Measurements from ENCODE around the gene OR6S1. TPM values are rescaled to one million over a fixed set of nuclear protein-coding genes. Genes with fewer than 3 reads are reported as not detected.

The OR6S1 gene
- polyA plus RNA-seq, 2 donors = not detected

DNA sequence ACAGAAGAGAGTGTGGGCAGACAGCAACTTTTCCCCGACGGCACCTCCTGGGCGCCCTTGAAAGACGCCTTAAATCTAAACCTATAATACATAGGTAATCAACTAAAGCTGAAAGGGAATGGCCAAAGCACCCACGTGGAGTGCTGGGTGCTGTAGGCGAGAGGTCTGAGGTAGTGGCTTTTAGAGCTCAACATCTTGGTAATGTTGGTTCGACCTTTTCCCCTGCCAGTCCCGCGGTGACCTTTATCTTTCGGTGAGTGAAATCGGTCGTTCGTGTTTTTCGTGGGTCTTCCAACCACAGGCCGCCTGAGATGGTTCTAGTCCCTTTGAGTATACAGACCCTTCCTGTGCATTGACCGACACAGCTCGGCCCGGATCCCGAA is 9.1 kb downstream of the OR6S1 start:
- H3K27me3 ChIP-seq (ENCODE audit: control insufficient read depth in 1 of 2, insufficient read depth in 2 of 2, low read length in 2 of 2) = peaks cover 0 to 4% of the 10 kb centered on the region in 2 donors
- no peaks in the 10 kb centered on the region for H3K36me3 ChIP-seq (ENCODE audit: control insufficient read depth in 2 of 2, insufficient read depth in 2 of 2, low read length in 1 of 2)
- peaks cover 0 to 2% of the 10 kb centered on the region in 2 donors for H3K9me3 ChIP-seq (ENCODE audit: control insufficient read depth in 2 of 2, insufficient read depth in 1 of 2, low read depth in 1 of 2, low read length in 1 of 2)
- 1 to 3% methylated on average over 19 of the region's 19 CpGs for WGBS, 2 donors
- H3K4me3 ChIP-seq (ENCODE audit: low read depth in 1 of 2, low read length in 2 of 2) = peak overlapping the region in 1 of 2 donors; percentile 37
- no peak overlapping the region for H3K27ac ChIP-seq (ENCODE audit: low read depth in 2 of 2, low read length in 1 of 2)
- H3K4me1 ChIP-seq (ENCODE audit: control insufficient read depth in 2 of 2, insufficient read depth in 2 of 2, low read length in 1 of 2) = peaks cover 5 to 8% of the 10 kb centered on the region in 2 donors

DNA sequence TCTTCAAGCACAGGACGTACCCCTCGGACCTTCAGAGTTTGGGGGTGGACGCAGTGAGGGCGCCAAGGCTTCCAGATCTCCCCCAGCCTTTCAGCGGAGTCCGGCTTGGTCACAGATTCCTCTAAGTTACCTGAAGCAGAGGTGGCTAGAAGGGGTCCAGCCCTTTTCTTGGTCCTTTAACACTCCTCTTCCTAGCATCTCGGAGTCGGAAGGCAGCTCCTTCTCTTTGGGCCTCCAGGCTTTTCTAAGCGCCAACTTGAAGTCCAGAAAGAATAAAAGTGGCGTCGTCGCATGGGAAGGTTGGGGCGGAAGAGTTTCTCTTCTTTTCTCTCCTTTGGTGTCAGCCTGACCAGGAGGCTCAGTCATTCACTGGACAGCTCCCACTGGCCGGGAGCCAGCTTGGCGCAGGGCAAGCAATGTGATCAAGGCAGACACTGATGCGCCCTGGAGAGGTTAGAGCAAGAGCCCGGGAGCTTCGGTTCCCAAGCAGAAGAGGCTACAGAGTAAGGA is 9.6 kb downstream of the OR6S1 start:
- Histone ChIP-seq H3K27me3 (ENCODE audit: control insufficient read depth in 1 of 2, insufficient read depth in 2 of 2, low read length in 2 of 2) (peaks cover 0 to 4% of the 10 kb centered on the region in 2 donors), H3K4me3 (ENCODE audit: low read depth in 1 of 2, low read length in 2 of 2) (peak overlapping the region; percentile 12 to 37), H3K36me3 (ENCODE audit: control insufficient read depth in 2 of 2, insufficient read depth in 2 of 2, low read length in 1 of 2) (no peaks in the 10 kb centered on the region), H3K27ac (ENCODE audit: low read depth in 2 of 2, low read length in 1 of 2) (no peak overlapping the region), H3K4me1 (ENCODE audit: control insufficient read depth in 2 of 2, insufficient read depth in 2 of 2, low read length in 1 of 2) (peaks cover 5 to 8% of the 10 kb centered on the region in 2 donors), H3K9me3 (ENCODE audit: control insufficient read depth in 2 of 2, insufficient read depth in 1 of 2, low read depth in 1 of 2, low read length in 1 of 2) (peaks cover 0 to 2% of the 10 kb centered on the region in 2 donors)
- WGBS, 2 donors = 1 to 3% methylated on average over 18 of the region's 18 CpGs

DNA sequence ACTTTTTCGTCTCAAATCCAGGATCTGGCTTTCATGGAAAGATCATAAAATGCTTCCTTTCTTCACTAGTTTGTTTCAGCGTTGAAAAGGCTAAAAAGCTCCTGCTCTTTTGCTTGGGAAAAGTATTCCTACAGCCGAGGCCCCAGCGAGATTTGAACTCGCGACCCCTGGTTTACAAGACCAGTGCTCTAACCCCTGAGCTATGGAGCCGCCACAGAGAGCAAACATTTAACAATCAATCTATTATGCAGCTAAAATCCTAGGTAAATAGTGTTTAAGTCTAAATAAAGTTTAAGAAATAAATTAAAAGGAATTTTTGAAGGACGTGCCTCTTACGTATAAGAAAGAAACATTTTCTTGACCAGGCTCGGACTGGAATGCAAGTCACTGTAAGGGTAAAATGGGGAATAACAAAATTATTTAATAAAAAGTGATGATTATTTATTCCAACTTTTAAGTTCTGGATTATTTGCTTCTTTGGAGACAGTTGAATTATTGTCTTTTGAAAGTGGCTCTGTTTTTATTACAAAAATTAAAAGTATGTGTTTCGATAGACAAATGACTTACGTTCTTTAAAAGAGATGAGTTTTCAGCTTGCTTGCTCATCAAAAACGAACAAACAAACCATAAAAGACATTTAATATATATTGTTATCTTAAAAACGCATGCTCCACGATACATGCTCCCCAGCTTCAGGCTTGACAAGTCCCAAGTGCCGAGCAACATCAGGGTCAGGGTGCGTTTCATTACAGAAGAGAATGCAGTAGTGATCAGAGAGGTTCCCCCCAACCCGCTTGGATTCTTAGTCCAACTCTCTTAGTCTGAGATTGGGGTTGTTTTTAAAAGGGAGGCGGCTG is 10.2 kb downstream of the OR6S1 start:
- H3K4me3 ChIP-seq (ENCODE audit: low read depth in 1 of 2, low read length in 2 of 2) = peak overlapping the region; percentile 12 to 37
- 2 to 3% methylated on average over 19 of the region's 19 CpGs for WGBS, 2 donors

GRCh38 chr14:20630340-20631022 is 11.0 kb downstream of the OR6S1 start:
- no peaks in the 10 kb centered on the region for H3K36me3 ChIP-seq (ENCODE audit: control insufficient read depth in 2 of 2, insufficient read depth in 2 of 2, low read length in 1 of 2)
- no peak overlapping the region for H3K27ac ChIP-seq (ENCODE audit: low read depth in 2 of 2, low read length in 1 of 2)
- H3K4me3 ChIP-seq (ENCODE audit: low read depth in 1 of 2, low read length in 2 of 2) = peak overlapping the region in 1 of 2 donors; percentile 20
- peaks cover 5 to 11% of the 10 kb centered on the region in 2 donors for H3K4me1 ChIP-seq (ENCODE audit: control insufficient read depth in 2 of 2, insufficient read depth in 2 of 2, low read length in 1 of 2)
- H3K9me3 ChIP-seq (ENCODE audit: control insufficient read depth in 2 of 2, insufficient read depth in 1 of 2, low read depth in 1 of 2, low read length in 1 of 2) = peaks cover 0 to 2% of the 10 kb centered on the region in 2 donors
- H3K27me3 ChIP-seq (ENCODE audit: control insufficient read depth in 1 of 2, insufficient read depth in 2 of 2, low read length in 2 of 2) = peaks cover 0 to 4% of the 10 kb centered on the region in 2 donors
- 6 to 8% methylated on average over 23 of the region's 23 CpGs for WGBS, 2 donors

More for the DNA sequence above, 10.2 kb downstream of the OR6S1 start:
- peaks cover 0 to 4% of the 10 kb centered on the region in 2 donors for H3K27me3 ChIP-seq (ENCODE audit: control insufficient read depth in 1 of 2, insufficient read depth in 2 of 2, low read length in 2 of 2)
- peaks cover 5 to 8% of the 10 kb centered on the region in 2 donors for H3K4me1 ChIP-seq (ENCODE audit: control insufficient read depth in 2 of 2, insufficient read depth in 2 of 2, low read length in 1 of 2)
- H3K36me3 ChIP-seq (ENCODE audit: control insufficient read depth in 2 of 2, insufficient read depth in 2 of 2, low read length in 1 of 2) = no peaks in the 10 kb centered on the region
- H3K9me3 ChIP-seq (ENCODE audit: control insufficient read depth in 2 of 2, insufficient read depth in 1 of 2, low read depth in 1 of 2, low read length in 1 of 2) = peaks cover 0 to 2% of the 10 kb centered on the region in 2 donors
- no peak overlapping the region for H3K27ac ChIP-seq (ENCODE audit: low read depth in 2 of 2, low read length in 1 of 2)

DNA sequence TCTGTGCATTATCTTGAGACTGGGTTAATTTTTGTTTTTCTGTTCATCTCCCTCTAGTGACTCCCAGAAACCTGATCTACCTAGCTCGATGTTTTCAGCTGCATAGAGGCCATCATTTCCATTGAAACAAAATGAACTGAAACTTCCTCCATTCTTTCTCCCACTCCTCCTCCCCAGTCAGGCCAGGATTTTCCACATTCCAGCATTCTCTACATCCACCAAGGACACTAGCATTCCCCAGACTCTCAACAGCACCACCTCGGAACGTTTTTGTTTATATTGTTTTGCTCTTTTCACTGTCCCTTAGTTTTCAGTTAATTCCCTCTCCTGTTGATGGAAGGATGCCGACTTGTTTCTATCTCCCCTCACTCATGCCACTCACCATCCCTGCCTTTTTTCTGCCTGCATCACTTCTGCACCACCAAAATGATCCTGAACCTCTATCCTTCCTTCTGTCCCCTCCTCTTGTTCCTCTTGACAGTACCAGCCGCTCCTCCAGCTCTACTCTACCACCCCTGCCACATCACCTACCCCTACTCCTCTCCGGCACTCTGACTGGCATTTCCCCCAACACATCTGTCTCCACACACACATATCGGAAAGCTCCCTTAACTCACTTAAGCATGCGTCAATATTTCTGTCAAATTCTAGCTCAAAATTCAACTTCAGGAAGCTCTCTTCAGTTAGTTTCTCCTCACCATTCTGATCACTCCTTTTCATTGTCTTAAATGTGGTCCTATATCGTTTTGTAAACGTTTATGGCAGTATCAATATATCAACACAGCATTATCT is 13.2 kb downstream of the OR6S1 start:
- Histone ChIP-seq H3K27ac (ENCODE audit: low read depth in 2 of 2, low read length in 1 of 2) (no peak overlapping the region), H3K9me3 (ENCODE audit: control insufficient read depth in 2 of 2, insufficient read depth in 1 of 2, low read depth in 1 of 2, low read length in 1 of 2) (peaks cover 0 to 2% of the 10 kb centered on the region in 2 donors), H3K4me3 (ENCODE audit: low read depth in 1 of 2, low read length in 2 of 2) (no peak overlapping the region), H3K4me1 (ENCODE audit: control insufficient read depth in 2 of 2, insufficient read depth in 2 of 2, low read length in 1 of 2) (peaks cover 5 to 11% of the 10 kb centered on the region in 2 donors), H3K36me3 (ENCODE audit: control insufficient read depth in 2 of 2, insufficient read depth in 2 of 2, low read length in 1 of 2) (no peaks in the 10 kb centered on the region), H3K27me3 (ENCODE audit: control insufficient read depth in 1 of 2, insufficient read depth in 2 of 2, low read length in 2 of 2) (peaks cover 0 to 4% of the 10 kb centered on the region in 2 donors)
- 50 to 54% methylated on average over 10 of the region's 10 CpGs for WGBS, 2 donors

GRCh38 chr14:20627346-20628027 is 14.0 kb downstream of the OR6S1 start:
- Histone ChIP-seq H3K36me3 (ENCODE audit: control insufficient read depth in 2 of 2, insufficient read depth in 2 of 2, low read length in 1 of 2) (no peaks in the 10 kb centered on the region), H3K9me3 (ENCODE audit: control insufficient read depth in 2 of 2, insufficient read depth in 1 of 2, low read depth in 1 of 2, low read length in 1 of 2) (no peaks in the 10 kb centered on the region), H3K4me3 (ENCODE audit: low read depth in 1 of 2, low read length in 2 of 2) (no peak overlapping the region), H3K27ac (ENCODE audit: low read depth in 2 of 2, low read length in 1 of 2) (no peak overlapping the region), H3K4me1 (ENCODE audit: control insufficient read depth in 2 of 2, insufficient read depth in 2 of 2, low read length in 1 of 2) (peaks cover 5 to 9% of the 10 kb centered on the region in 2 donors), H3K27me3 (ENCODE audit: control insufficient read depth in 1 of 2, insufficient read depth in 2 of 2, low read length in 2 of 2) (peaks cover 0 to 4% of the 10 kb centered on the region in 2 donors)
- 50 to 54% methylated on average over 5 of the region's 5 CpGs for WGBS, 2 donors

DNA sequence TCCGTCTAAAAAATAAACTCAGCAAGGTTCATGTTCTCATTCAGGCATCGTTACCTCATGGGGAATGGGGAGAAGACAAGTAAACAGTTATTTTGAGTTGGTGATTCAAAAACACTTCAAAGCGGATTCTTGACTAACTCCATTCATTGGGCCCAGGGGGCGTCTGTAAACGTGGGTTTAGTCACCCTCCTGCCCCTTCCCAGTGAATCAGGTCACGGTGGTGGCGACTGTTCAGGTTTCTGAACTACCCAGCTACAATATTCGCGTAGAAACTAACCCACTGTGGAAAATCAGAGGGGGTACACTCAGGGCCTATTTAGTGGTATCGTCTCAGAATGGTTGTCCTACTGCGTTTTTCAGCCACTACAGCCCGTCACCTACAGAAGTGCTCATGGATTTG is 15.2 kb downstream of the OR6S1 start:
- Histone ChIP-seq H3K27ac (ENCODE audit: low read depth in 2 of 2, low read length in 1 of 2) (no peak overlapping the region), H3K36me3 (ENCODE audit: control insufficient read depth in 2 of 2, insufficient read depth in 2 of 2, low read length in 1 of 2) (no peaks in the 10 kb centered on the region), H3K4me1 (ENCODE audit: control insufficient read depth in 2 of 2, insufficient read depth in 2 of 2, low read length in 1 of 2) (peaks cover 0 to 2% of the 10 kb centered on the region in 2 donors), H3K4me3 (ENCODE audit: low read depth in 1 of 2, low read length in 2 of 2) (no peak overlapping the region), H3K9me3 (ENCODE audit: control insufficient read depth in 2 of 2, insufficient read depth in 1 of 2, low read depth in 1 of 2, low read length in 1 of 2) (no peaks in the 10 kb centered on the region), H3K27me3 (ENCODE audit: control insufficient read depth in 1 of 2, insufficient read depth in 2 of 2, low read length in 2 of 2) (no peaks in the 10 kb centered on the region)
- 32 to 33% methylated on average over 12 of the region's 12 CpGs for WGBS, 2 donors

- Histone ChIP-seq H3K36me3 (ENCODE audit: control insufficient read depth in 2 of 2, insufficient read depth in 2 of 2, low read length in 1 of 2) (no peaks in the 10 kb centered on the region), H3K4me3 (ENCODE audit: low read depth in 1 of 2, low read length in 2 of 2) (peak overlapping the region; percentile 4 to 45), H3K27me3 (ENCODE audit: control insufficient read depth in 1 of 2, insufficient read depth in 2 of 2, low read length in 2 of 2) (no peaks in the 10 kb centered on the region), H3K4me1 (ENCODE audit: control insufficient read depth in 2 of 2, insufficient read depth in 2 of 2, low read length in 1 of 2) (peaks cover 0 to 2% of the 10 kb centered on the region in 2 donors), H3K27ac (ENCODE audit: low read depth in 2 of 2, low read length in 1 of 2) (peak overlapping the region; percentile 23 to 63), H3K9me3 (ENCODE audit: control insufficient read depth in 2 of 2, insufficient read depth in 1 of 2, low read depth in 1 of 2, low read length in 1 of 2) (no peaks in the 10 kb centered on the region)
- WGBS, 2 donors = 6 to 9% methylated on average over 22 of the region's 22 CpGs
Measured at GRCh38 chr14:20624495-20625070, 16.9 kb downstream of the OR6S1 start.

All from esophagus (tissue), 2 donors.